GM12892 (cell line): ENCODE measurements around the gene SLC6A9.

Experiments
- DNase-seq: peaks from one replicate; pipeline ENCODE4 v3.0.0; 2011; ENCODE audit not compliant: insufficient read length
- FAIRE-seq: peaks from 2 replicates; lab custom pipeline; 2011; peaks lifted over from hg19 to GRCh38; lab: Jason Lieb, UNC
- POLR2A ChIP-seq: IDR thresholded peaks from 2 replicates; pipeline ENCODE4 v1.6.1; 2011; ENCODE audit warnings: low read depth, low read length, control low read depth
- POLR2AphosphoS5 ChIP-seq: IDR thresholded peaks from 2 replicates; pipeline ENCODE4 v1.6.1; 2011; ENCODE audit warnings: low read depth, low read length, control low read depth
- TAF1 ChIP-seq: IDR thresholded peaks from 2 replicates; pipeline ENCODE4 v1.6.1; 2011; ENCODE audit warnings: low read depth, mild to moderate bottlenecking, control low read depth, low read length, borderline replicate concordance

SLC6A9 gene

DNA sequence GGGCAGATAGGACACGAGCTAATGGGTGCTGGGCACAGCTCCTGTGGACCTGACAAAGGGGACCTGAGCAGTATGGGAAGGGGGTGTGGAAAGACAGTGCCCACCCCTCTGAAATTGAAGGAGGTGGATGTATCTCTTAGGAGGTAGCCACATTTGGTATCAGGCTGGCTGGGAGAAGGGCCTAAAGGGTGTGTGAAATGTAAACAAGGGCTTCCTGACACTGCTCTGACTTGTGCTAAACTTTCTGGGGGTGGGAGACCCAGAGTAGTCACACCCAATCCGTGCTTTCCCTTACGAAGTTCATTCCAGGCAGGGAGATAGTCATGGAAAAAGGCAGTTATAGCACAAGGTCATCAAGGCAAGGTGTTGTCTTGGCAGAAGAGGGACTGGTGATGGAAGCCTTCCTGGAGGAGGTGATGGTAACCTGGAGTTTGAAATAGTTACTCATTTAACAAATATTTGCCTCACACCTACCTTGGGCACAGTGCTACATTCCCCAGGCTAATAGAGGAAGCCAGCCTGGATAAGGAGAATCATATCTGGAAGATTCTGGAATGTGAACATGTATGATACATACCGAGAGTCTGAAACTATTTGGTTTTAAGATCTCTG lies 45.2 kb downstream of the SLC6A9 start:
- DNase-seq: no peak
- FAIRE-seq: no peak
- TF ChIP-seq POLR2AphosphoS5: no peak
- TF ChIP-seq POLR2A: no peak
- no peak for TF ChIP-seq TAF1

DNA sequence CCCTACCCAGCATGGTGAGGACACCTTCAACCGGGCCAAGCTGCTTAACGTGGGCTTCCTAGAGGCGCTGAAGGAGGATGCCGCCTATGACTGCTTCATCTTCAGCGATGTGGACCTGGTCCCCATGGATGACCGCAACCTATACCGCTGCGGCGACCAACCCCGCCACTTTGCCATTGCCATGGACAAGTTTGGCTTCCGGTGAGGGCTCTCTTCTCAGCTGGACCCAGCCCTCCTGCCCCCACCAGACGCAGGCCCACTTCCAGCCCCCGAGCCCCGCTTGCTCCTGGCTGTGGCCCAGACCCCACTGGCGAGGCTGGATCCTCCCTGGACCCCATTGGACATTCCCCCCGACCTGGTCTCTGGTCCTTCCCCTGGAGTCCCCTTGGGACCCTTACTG lies 46.4 kb downstream of the SLC6A9 start:
- no peak for DNase-seq
- FAIRE-seq: no peak
- TF ChIP-seq TAF1 (no peak), POLR2A (no peak), POLR2AphosphoS5 (no peak)

DNA sequence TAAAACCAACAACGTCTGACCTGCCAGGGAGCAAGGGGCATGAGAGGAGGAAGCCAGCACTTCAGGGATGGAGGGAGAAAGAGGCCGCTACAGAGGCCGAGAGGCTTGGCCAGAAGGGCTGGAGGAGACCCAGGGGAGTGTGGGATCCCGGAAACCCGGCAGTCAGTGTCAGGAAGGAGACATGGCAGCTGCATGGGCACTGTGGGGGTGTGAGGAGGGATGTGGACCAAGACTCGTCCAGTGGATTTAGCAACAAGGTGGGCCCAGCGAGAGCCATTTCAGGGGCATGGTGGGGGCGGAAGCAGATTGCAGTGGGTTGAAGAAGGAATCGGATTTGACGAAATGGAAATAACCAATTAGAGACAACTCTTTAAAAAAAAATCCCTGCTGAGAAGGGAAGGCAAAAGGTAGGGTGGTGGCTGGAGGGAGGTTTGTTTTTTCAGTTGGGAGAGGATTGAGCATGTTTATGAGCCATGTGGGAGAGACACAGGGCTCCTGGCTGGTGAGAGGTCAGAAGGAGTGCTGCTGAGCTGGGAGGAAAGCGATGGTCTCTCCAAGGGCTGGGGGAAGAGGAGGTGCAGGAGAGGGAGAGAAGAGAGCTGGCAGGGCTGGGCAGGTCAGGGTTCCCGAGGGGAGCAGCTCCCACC lies 47.9 kb downstream of the SLC6A9 start:
- DNase-seq (no peak), FAIRE-seq (no peak)
- TF ChIP-seq POLR2AphosphoS5 (no peak), TAF1 (no peak), POLR2A (no peak)

DNA sequence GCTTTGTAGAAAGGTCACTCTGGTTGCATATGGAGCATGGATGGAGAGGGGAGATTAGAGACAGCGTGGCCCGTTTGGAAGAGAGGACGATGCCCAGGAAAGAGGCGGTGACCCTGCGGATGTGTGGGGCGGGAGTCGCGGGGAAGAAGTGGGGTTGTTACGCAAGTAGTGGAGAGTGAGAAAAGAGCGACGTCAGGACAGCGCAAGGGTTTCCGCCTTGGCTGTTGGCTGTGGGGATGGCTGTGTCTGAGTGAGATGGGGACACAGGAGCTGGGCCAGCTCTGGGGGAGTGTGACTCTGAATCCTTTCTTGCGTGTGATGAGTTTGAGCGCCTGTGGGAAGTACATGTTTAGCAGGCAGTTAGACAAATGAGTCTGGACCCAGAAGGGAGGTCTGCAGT lies 48.5 kb downstream of the SLC6A9 start:
- TF ChIP-seq POLR2A: no peak
- TF ChIP-seq POLR2AphosphoS5: no peak
- no peak for TF ChIP-seq TAF1
- FAIRE-seq (no peak), DNase-seq (no peak)

DNA sequence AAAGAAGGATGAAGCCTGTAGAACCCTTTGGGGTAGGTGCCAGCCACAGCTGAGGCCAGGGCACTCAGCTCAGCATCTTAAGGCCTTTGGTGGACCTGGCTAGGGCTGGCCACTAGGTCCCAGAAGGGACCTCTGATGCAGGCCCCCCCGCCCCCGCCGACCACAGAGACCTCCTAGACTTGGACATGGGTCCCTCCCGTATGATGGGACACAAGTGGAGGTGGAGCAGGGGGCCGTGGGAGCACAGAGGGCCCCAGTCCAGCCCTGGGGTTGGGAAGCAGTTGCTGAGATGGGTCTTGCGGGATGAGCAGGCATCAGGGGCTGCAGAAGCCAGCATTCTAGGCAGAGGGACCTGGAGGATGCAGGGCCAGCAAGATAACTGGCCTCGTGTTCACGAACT lies 49.0 kb downstream of the SLC6A9 start:
- DNase-seq (no peak), FAIRE-seq (no peak)
- TF ChIP-seq POLR2A: no peak
- no peak for TF ChIP-seq POLR2AphosphoS5
- TF ChIP-seq TAF1: no peak

DNA sequence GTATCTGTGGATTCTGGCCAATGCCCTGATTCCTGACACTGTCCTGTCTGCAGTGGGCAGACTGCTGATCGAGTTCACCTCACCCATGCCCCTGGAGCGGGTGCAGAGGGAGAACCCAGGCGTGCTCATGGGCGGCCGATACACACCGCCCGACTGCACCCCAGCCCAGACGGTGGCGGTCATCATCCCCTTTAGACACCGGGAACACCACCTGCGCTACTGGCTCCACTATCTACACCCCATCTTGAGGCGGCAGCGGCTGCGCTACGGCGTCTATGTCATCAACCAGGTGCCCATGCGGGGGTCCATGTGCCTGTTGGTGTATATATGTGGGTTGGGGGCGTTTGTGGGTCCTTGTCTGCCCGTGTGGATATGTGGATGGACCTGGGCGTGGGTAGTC lies 49.6 kb downstream of the SLC6A9 start:
- FAIRE-seq (no peak), DNase-seq (no peak)
- no peak for TF ChIP-seq POLR2AphosphoS5
- TF ChIP-seq TAF1: no peak

DNA sequence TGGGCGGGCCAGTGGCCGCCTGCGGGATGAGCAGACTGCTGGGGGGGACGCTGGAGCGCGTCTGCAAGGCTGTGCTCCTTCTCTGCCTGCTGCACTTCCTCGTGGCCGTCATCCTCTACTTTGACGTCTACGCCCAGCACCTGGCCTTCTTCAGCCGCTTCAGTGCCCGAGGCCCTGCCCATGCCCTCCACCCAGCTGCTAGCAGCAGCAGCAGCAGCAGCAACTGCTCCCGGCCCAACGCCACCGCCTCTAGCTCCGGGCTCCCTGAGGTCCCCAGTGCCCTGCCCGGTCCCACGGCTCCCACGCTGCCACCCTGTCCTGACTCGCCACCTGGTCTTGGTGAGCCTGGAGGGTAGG lies 50.1 kb downstream of the SLC6A9 start:
- FAIRE-seq: no peak
- TF ChIP-seq POLR2A (no peak), POLR2AphosphoS5 (no peak), TAF1 (no peak)
- DNase-seq: no peak

DNA sequence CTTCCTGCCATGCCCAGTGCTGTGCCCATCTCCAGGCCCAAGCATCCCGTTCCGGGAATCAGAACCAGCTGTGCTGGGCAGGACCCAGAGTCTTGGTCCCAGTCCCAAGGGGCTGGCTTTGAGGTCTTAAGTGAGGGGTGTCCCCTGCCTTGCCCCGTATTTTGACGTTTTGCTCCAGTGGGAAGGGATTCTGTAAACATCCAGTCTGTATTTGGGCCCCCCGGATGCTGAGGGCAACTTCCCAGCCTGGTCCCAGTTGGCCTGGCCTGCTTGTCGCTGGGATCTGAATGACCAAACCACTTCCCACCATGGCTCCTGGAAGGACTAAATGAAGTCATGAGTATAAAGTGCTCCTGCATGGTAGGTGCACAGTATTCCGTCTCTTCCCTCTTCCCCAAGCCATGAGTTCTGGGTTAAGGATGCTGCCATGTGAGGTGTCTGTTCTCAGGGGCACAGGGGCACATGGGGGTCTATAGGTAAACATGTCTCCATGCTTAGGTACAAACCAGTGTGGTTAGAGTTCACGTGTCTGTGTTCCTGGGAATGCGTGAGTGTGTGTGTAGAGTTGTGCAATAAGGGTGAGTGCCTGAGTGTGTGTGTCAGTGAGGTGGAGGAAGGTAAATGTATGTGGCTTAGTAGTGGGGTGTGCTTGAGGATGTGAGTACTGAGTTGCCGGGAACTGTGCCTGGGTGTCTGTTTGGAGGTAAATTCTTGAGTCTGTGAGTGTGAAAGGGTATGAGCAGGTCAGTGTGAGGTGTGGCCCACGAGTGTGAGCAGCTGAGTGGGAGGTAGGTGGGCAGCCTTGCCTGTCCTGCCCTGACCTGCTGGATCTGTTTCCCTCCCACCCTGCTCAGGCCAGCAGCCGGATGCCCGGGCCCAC lies 50.8 kb downstream of the SLC6A9 start:
- FAIRE-seq (no peak), DNase-seq (no peak)

DNA sequence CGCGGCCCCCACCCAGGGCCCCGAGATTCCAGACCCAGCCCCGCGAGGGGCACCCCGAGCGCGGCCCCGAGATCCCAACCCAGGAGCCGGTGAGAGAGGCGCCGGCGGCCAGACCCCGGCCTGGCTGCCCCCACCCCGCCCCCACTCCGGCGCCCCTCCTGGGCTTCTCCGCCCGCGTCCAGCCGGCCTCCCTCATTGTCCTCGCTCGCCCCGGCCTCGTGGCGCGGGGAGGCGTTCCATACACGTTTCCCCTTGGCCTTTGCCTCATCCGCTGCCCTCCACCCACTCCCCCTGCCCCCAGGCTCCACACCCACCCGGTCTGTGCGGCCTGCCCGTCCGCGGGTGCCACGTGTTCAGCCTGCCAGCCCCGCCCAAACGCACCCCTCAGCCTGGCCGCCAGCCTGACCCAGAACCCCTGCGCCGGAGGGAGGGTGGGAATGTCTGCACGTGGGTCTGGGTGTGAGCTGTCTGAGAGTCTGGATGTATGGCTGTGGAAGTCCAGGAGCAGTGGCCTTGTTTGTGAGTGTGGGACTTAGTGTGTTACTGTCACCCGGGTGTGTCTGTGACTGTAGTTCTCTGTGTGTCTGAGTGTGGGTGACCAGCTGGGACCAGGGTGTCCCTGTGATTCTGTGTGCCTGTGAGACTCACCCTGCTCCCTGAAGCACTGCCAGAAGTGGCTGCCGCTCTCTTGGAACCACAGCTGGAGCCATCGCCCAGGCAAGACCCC lies 51.6 kb downstream of the SLC6A9 start:
- 0 out of 2 replicates have a peak, but pooled peaks have one; percentile 44 for TF ChIP-seq POLR2A
- TF ChIP-seq TAF1: no peak
- peak; percentile 71 for DNase-seq
- peak; percentile 80 for FAIRE-seq

More for the DNA sequence above, 50.8 kb downstream of the SLC6A9 start:
- TF ChIP-seq TAF1 (no peak), POLR2AphosphoS5 (no peak), POLR2A (no peak)

DNA sequence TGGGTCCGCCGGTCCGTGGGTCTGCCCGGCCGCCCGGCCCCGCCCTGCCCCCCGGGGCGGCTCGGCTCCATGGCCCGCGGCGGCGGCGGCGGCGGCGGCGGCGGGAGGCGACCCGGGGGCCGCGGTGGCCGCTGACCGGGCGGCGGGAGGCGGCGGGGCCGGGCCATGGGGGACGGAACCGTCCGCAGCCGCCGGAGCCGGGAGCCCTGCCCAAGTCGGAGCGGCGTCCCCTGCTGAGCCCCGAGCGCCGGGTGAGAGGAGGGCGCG lies 52.1 kb downstream of the SLC6A9 start:
- FAIRE-seq (no peak), DNase-seq (no peak)
- TF ChIP-seq POLR2AphosphoS5: no peak
- TF ChIP-seq TAF1: no peak
- no peak for TF ChIP-seq POLR2A

DNA sequence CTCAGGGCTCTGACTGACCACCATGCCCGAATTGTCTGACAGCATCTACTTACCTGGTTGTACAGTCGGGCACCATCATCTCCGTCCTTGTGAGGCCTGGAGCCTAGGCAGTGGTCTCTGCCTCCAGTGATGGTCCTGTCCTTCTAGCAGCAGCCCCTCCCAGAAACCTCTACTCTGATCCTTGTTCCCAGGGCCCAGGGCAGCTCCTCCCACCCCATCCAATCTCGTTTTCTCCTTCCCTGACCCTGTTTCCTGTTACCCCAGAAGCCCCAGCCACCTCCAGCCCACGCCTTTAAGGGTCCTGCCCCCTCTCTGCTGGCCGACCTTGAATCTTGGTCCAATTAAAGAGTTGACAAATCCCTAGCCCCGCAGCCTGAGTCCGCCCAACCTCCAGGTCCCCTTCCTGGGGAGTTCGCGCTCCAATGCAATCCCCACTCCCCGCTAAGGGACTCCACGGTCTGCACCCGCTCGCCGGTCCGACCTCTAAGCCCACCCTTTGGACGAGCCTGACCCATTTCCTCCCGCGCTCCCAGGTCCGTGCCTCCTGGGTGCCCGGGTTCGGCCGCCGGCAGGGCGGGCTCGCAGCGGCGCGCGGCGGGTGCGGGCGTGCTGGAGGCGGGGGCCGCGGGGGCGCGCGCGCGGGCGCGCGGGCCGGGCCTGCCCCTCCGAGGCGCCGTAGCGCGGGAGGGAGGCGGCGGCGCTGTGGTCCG lies 52.6 kb downstream of the SLC6A9 start, which contains the start of gene B4GALT2:
Gene B4GALT2, plus strand, starts transcription at position 660 of the 710 bp plus-strand sequence. CDS start 1,951 bp downstream, outside the sequence.
- no peak for TF ChIP-seq TAF1
- TF ChIP-seq POLR2AphosphoS5: peak; percentile 50; the same call in 1 of the 2 replicates
- peak; percentile 42 for TF ChIP-seq POLR2A
- FAIRE-seq (no peak), DNase-seq (peak; percentile 87)

DNA sequence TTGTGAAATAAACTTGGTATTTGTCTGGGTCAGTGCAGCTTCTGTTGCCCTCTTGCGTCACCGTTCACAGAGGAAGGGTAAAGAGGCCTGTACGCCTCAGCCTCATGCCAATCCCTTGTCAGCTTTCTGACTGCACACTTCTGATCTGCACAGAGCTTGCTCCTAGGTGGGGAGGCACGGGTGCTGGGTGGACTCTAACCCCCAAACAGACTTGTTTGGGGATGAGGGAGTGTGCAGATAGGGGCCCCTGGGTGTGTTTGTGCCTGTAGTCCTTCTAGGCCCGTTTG lies 53.1 kb downstream of the SLC6A9 start:
- DNase-seq: no peak
- FAIRE-seq: no peak
- no peak for TF ChIP-seq POLR2A
- TF ChIP-seq POLR2AphosphoS5: no peak
- no peak for TF ChIP-seq TAF1
